Activated CD8-positive, alpha-beta T cell treated with anti-CD3 and anti-CD28 coated beads for 36 hours (primary cell): ENCODE measurements around the gene SMCO2. TPM values are rescaled to one million over a fixed set of nuclear protein-coding genes. Genes with fewer than 3 reads are reported as not detected.
A peak's percentile ranks its signal among the peaks of the same experiment; 100 is the strongest.

Experiments used
- ATAC-seq: fragments of 200-7000 bp; cut with Tn5 transposase; one replicate; pipeline ENCODE4 v1.10.0; 2021; ENCODE audit warnings: mild to moderate bottlenecking, moderate library complexity
- CTCF ChIA-PET: fragments of 350-600 bp; sonication (Branson Sonifier 250); formaldehyde crosslinking; loops from one replicate; lab custom pipeline; 2021; ENCODE audit warnings: antibody characterized with exemption; lab: Charles Lee
- POLR2A ChIA-PET: fragments of 350-600 bp; sonication (Branson Sonifier 250); formaldehyde crosslinking; loops from one replicate; lab custom pipeline; 2021; ENCODE audit warnings: antibody characterized with exemption; lab: Charles Lee
- DNase-seq: peaks from one replicate; pipeline ENCODE4 v3.0.0-alpha.2; 2020
- H3K27ac Mint-ChIP-seq: one replicate; pipeline ENCODE4 v1.8.0; 2021; ENCODE audit warnings: mild to moderate bottlenecking, mixed read lengths
- H3K27me3 Mint-ChIP-seq: one replicate; pipeline ENCODE4 v1.8.0; 2021; ENCODE audit warnings: mixed read lengths
- H3K36me3 Mint-ChIP-seq: one replicate; pipeline ENCODE4 v1.8.0; 2021; ENCODE audit warnings: low read depth, mixed read lengths
- H3K4me1 Mint-ChIP-seq: one replicate; pipeline ENCODE4 v1.8.0; 2021; ENCODE audit warnings: low read depth, mixed read lengths
- H3K4me3 Mint-ChIP-seq: one replicate; pipeline ENCODE4 v1.8.0; 2021; ENCODE audit warnings: mild to moderate bottlenecking, moderate library complexity, mixed read lengths
- H3K9me3 Mint-ChIP-seq: one replicate; pipeline ENCODE4 v1.8.0; 2021; ENCODE audit warnings: mixed read lengths
- intact Hi-C: fragments of 100-400 bp; cut with micrococcal nuclease; formaldehyde crosslinking; loops from one replicate; pipeline ENCODE4 v1.10.0; 2022
- total RNA-seq, 2 experiments: library from RNA; stranded (reverse); gene quantifications; one replicate each; pipeline ENCODE4 v1.2.3, GENCODE V29; 2021
- TF ChIP-seq, protein P1 (sequence below): fragments of 200-600 bp; IDR thresholded peaks from one replicate; pipeline ENCODE4 v1.8.0; 2022; ENCODE audit warnings: antibody characterized with exemption, mild to moderate bottlenecking

The SMCO2 gene
- total RNA-seq, 2 experiments from 2014 or later: 0.32 TPM; not detected in 1

GRCh38 chr12:27436768-27437167, 9.8 kb upstream of the SMCO2 start:
- H3K4me3 Mint-ChIP-seq: no peak overlapping the region
- ChIA-PET CTCF (interaction anchor here (0.5 to 1.9 kb wide), 9 partner anchors 10 to 216 kb away, joined by 3 to 9 read pairs (median 4); partner anchors contain the start of gene SMCO2), POLR2A (no interaction called here)
- peak; percentile 13 for DNase-seq
- peaks cover 13% of the 10 kb centered on the region for H3K4me1 Mint-ChIP-seq
- TF ChIP-seq, protein P1, sequence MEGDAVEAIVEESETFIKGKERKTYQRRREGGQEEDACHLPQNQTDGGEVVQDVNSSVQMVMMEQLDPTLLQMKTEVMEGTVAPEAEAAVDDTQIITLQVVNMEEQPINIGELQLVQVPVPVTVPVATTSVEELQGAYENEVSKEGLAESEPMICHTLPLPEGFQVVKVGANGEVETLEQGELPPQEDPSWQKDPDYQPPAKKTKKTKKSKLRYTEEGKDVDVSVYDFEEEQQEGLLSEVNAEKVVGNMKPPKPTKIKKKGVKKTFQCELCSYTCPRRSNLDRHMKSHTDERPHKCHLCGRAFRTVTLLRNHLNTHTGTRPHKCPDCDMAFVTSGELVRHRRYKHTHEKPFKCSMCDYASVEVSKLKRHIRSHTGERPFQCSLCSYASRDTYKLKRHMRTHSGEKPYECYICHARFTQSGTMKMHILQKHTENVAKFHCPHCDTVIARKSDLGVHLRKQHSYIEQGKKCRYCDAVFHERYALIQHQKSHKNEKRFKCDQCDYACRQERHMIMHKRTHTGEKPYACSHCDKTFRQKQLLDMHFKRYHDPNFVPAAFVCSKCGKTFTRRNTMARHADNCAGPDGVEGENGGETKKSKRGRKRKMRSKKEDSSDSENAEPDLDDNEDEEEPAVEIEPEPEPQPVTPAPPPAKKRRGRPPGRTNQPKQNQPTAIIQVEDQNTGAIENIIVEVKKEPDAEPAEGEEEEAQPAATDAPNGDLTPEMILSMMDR: no peak
- no peak overlapping the region for H3K27ac Mint-ChIP-seq
- H3K27me3 Mint-ChIP-seq: peaks cover 20% of the 10 kb centered on the region
- peaks cover under 1% of the 10 kb centered on the region for H3K36me3 Mint-ChIP-seq
- intact Hi-C loops: no loop called here
- ATAC-seq: peak; percentile 55
- H3K9me3 Mint-ChIP-seq: no peaks in the 10 kb centered on the region

GRCh38 chr12:27437839-27438238, 8.7 kb upstream of the SMCO2 start:
- intact Hi-C loops: no loop called here
- H3K27ac Mint-ChIP-seq: no peak overlapping the region
- CTCF ChIA-PET: interaction anchor here (1.9 kb wide), 1 partner anchor 13 kb away, joined by 4 read pairs; no protein-coding TSS in a partner anchor
- no peaks in the 10 kb centered on the region for H3K9me3 Mint-ChIP-seq
- no peak overlapping the region for H3K4me3 Mint-ChIP-seq
- no peaks in the 10 kb centered on the region for H3K36me3 Mint-ChIP-seq
- peaks cover 18% of the 10 kb centered on the region for H3K27me3 Mint-ChIP-seq
- DNase-seq (no peak), ATAC-seq (no peak)
- H3K4me1 Mint-ChIP-seq: peaks cover 13% of the 10 kb centered on the region
- TF ChIP-seq, protein P1: no peak
- POLR2A ChIA-PET: no interaction called here

GRCh38 chr12:27447761-27448160, 1.2 kb downstream of the SMCO2 start:
- intact Hi-C loops: no loop called here
- peaks cover 2% of the 10 kb centered on the region for H3K9me3 Mint-ChIP-seq
- POLR2A ChIA-PET: no interaction called here
- H3K27ac Mint-ChIP-seq: no peak overlapping the region
- DNase-seq (no peak), ATAC-seq (no peak)
- H3K27me3 Mint-ChIP-seq: peaks cover 8% of the 10 kb centered on the region
- no peak overlapping the region for H3K4me3 Mint-ChIP-seq
- H3K4me1 Mint-ChIP-seq: no peaks in the 10 kb centered on the region
- no peaks in the 10 kb centered on the region for H3K36me3 Mint-ChIP-seq
- TF ChIP-seq, protein P1: no peak
- CTCF ChIA-PET: interaction anchor here (1.3 kb wide), 1 partner anchor 205 kb away, joined by 6 read pairs; no protein-coding TSS in a partner anchor

GRCh38 chr12:27449026-27449425, 2.5 kb downstream of the SMCO2 start:
- TF ChIP-seq, protein P1: no peak
- POLR2A ChIA-PET: interaction anchor here (0.9 kb wide), 1 partner anchor 19 kb away, joined by 5 read pairs; no protein-coding TSS in a partner anchor
- no peak for DNase-seq
- Mint-ChIP-seq H3K27ac (no peak overlapping the region), H3K4me3 (no peak overlapping the region), H3K9me3 (peaks cover 2% of the 10 kb centered on the region), H3K4me1 (no peaks in the 10 kb centered on the region), H3K36me3 (no peaks in the 10 kb centered on the region), H3K27me3 (peaks cover 8% of the 10 kb centered on the region)
- ATAC-seq: no peak
- intact Hi-C loops: no loop called here
- CTCF ChIA-PET: no interaction called here

DNA sequence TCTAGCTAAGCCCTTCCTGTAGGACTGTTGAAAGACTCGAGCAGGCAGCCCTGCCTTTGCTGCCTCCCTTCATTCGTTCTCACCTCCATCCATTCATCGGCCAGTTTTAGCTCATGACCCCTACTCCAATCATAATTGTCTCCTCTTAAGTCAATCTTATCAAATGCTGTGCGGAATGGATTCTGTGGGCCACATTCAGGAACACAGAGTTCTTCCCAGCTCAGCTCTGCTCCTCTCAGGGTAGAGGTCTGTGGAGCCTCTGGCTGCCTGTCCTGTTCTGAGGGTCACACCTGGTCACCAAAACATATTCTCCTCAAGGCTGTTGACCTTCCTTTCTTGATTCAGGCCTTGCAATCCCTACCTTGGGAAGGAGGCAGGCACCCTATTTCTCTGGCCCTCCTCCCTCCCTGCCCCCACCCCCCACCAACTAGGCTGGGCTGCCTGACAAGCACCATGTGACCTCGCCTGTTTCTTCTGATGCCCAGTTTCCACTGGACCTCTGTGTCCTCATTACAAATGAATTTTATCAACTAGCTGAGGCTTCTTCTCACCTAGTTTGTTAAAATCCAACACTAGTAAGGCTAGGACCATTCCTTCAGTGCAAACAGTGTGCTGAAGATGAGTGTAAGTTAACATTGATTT, 3.5 kb downstream of the SMCO2 start:
- no peak overlapping the region for H3K27ac Mint-ChIP-seq
- ChIA-PET CTCF (interaction anchor here (0.8 to 1.0 kb wide), 2 partner anchors 11 to 16 kb away, joined by 3 read pairs; no protein-coding TSS in a partner anchor), POLR2A (no interaction called here)
- H3K9me3 Mint-ChIP-seq: peaks cover 2% of the 10 kb centered on the region
- no peaks in the 10 kb centered on the region for H3K4me1 Mint-ChIP-seq
- DNase-seq (no peak), ATAC-seq (no peak)
- TF ChIP-seq, protein P1: no peak
- no peak overlapping the region for H3K4me3 Mint-ChIP-seq
- intact Hi-C loops: no loop called here
- peaks cover 8% of the 10 kb centered on the region for H3K27me3 Mint-ChIP-seq
- H3K36me3 Mint-ChIP-seq: no peaks in the 10 kb centered on the region
